ENCODE measurements around the gene SULT1E1.
A peak's percentile ranks its signal among the peaks of the same experiment; 100 is the strongest.

The SULT1E1 gene

GRCh38 chr4:69849297-69849696 is 10.6 kb downstream of the SULT1E1 start:
- Histone ChIP-seq H3K36me3 (ENCODE audit: control insufficient read depth in 1 of 2, insufficient read depth in 2 of 2, low read length in 2 of 2) (peaks cover 0 to 6% of the 10 kb centered on the region in 2 donors), H3K27ac (ENCODE audit: low read depth, low read length) (no peak overlapping the region), H3K9me3 (ENCODE audit: control insufficient read depth in 1 of 2, low read length in 2 of 2) (no peaks in the 10 kb centered on the region), H3K9ac (ENCODE audit: low read depth in 1 of 2, low read length in 2 of 2) (no peak overlapping the region), H3K27me3 (ENCODE audit: control insufficient read depth in 1 of 2, insufficient read depth in 2 of 2, low read length in 2 of 2) (no peaks in the 10 kb centered on the region), H3K4me3 (ENCODE audit: low read depth in 1 of 2, low read length in 2 of 2) (no peak overlapping the region), H3K4me1 (ENCODE audit: control insufficient read depth in 1 of 2, insufficient read depth in 2 of 2, low read length in 2 of 2) (no peaks in the 10 kb centered on the region)

- no peaks in the 10 kb centered on the region for H3K9me3 ChIP-seq (ENCODE audit: control insufficient read depth in 1 of 2, low read length in 2 of 2)
- no peak overlapping the region for H3K9ac ChIP-seq (ENCODE audit: low read depth in 1 of 2, low read length in 2 of 2)
- H3K4me3 ChIP-seq (ENCODE audit: low read depth in 1 of 2, low read length in 2 of 2) = no peak overlapping the region
- H3K27me3 ChIP-seq (ENCODE audit: control insufficient read depth in 1 of 2, insufficient read depth in 2 of 2, low read length in 2 of 2) = no peaks in the 10 kb centered on the region
- peaks cover 2 to 5% of the 10 kb centered on the region in 2 donors for H3K36me3 ChIP-seq (ENCODE audit: control insufficient read depth in 1 of 2, insufficient read depth in 2 of 2, low read length in 2 of 2)
- no peaks in the 10 kb centered on the region for H3K4me1 ChIP-seq (ENCODE audit: control insufficient read depth in 1 of 2, insufficient read depth in 2 of 2, low read length in 2 of 2)
- no peak overlapping the region for H3K27ac ChIP-seq (ENCODE audit: low read depth, low read length)
Observed at GRCh38 chr4:69848028-69848427, 11.9 kb downstream of the SULT1E1 start.

GRCh38 chr4:69843932-69844331 is 16.0 kb downstream of the SULT1E1 start:
- Histone ChIP-seq H3K27me3 (ENCODE audit: control insufficient read depth in 1 of 2, insufficient read depth in 2 of 2, low read length in 2 of 2) (no peaks in the 10 kb centered on the region), H3K36me3 (ENCODE audit: control insufficient read depth in 1 of 2, insufficient read depth in 2 of 2, low read length in 2 of 2) (peaks cover 2 to 5% of the 10 kb centered on the region in 2 donors), H3K9me3 (ENCODE audit: control insufficient read depth in 1 of 2, low read length in 2 of 2) (no peaks in the 10 kb centered on the region), H3K4me1 (ENCODE audit: control insufficient read depth in 1 of 2, insufficient read depth in 2 of 2, low read length in 2 of 2) (no peaks in the 10 kb centered on the region), H3K27ac (ENCODE audit: low read depth, low read length) (no peak overlapping the region), H3K4me3 (ENCODE audit: low read depth in 1 of 2, low read length in 2 of 2) (no peak overlapping the region), H3K9ac (ENCODE audit: low read depth in 1 of 2, low read length in 2 of 2) (no peak overlapping the region)

GRCh38 chr4:69843301-69843700 is 16.6 kb downstream of the SULT1E1 start:
- no peak overlapping the region for H3K9ac ChIP-seq (ENCODE audit: low read depth in 1 of 2, low read length in 2 of 2)
- peaks cover 2 to 5% of the 10 kb centered on the region in 2 donors for H3K36me3 ChIP-seq (ENCODE audit: control insufficient read depth in 1 of 2, insufficient read depth in 2 of 2, low read length in 2 of 2)
- no peak overlapping the region for H3K4me3 ChIP-seq (ENCODE audit: low read depth in 1 of 2, low read length in 2 of 2)
- H3K27me3 ChIP-seq (ENCODE audit: control insufficient read depth in 1 of 2, insufficient read depth in 2 of 2, low read length in 2 of 2) = no peaks in the 10 kb centered on the region
- H3K27ac ChIP-seq (ENCODE audit: low read depth, low read length) = no peak overlapping the region
- no peaks in the 10 kb centered on the region for H3K9me3 ChIP-seq (ENCODE audit: control insufficient read depth in 1 of 2, low read length in 2 of 2)
- H3K4me1 ChIP-seq (ENCODE audit: control insufficient read depth in 1 of 2, insufficient read depth in 2 of 2, low read length in 2 of 2) = no peaks in the 10 kb centered on the region

- H3K4me3 ChIP-seq (ENCODE audit: low read depth in 1 of 2, low read length in 2 of 2) = no peak overlapping the region
- H3K27me3 ChIP-seq (ENCODE audit: control insufficient read depth in 1 of 2, insufficient read depth in 2 of 2, low read length in 2 of 2) = no peaks in the 10 kb centered on the region
- H3K9me3 ChIP-seq (ENCODE audit: control insufficient read depth in 1 of 2, low read length in 2 of 2) = no peaks in the 10 kb centered on the region
- peaks cover 1 to 4% of the 10 kb centered on the region in 2 donors for H3K36me3 ChIP-seq (ENCODE audit: control insufficient read depth in 1 of 2, insufficient read depth in 2 of 2, low read length in 2 of 2)
- no peak overlapping the region for H3K9ac ChIP-seq (ENCODE audit: low read depth in 1 of 2, low read length in 2 of 2)
- H3K27ac ChIP-seq (ENCODE audit: low read depth, low read length) = no peak overlapping the region
- H3K4me1 ChIP-seq (ENCODE audit: control insufficient read depth in 1 of 2, insufficient read depth in 2 of 2, low read length in 2 of 2) = peaks cover 0 to 5% of the 10 kb centered on the region in 2 donors
Observed at GRCh38 chr4:69838977-69839376, 21.0 kb downstream of the SULT1E1 start.

- no peaks in the 10 kb centered on the region for H3K36me3 ChIP-seq (ENCODE audit: control insufficient read depth in 1 of 2, insufficient read depth in 2 of 2, low read length in 2 of 2)
- no peaks in the 10 kb centered on the region for H3K27me3 ChIP-seq (ENCODE audit: control insufficient read depth in 1 of 2, insufficient read depth in 2 of 2, low read length in 2 of 2)
- no peak overlapping the region for H3K4me3 ChIP-seq (ENCODE audit: low read depth in 1 of 2, low read length in 2 of 2)
- H3K9ac ChIP-seq (ENCODE audit: low read depth in 1 of 2, low read length in 2 of 2) = no peak overlapping the region
- H3K4me1 ChIP-seq (ENCODE audit: control insufficient read depth in 1 of 2, insufficient read depth in 2 of 2, low read length in 2 of 2) = peaks cover 20 to 25% of the 10 kb centered on the region in 2 donors
- no peak overlapping the region for H3K27ac ChIP-seq (ENCODE audit: low read depth, low read length)
- no peaks in the 10 kb centered on the region for H3K9me3 ChIP-seq (ENCODE audit: control insufficient read depth in 1 of 2, low read length in 2 of 2)
Observed at GRCh38 chr4:69836287-69836686, 23.7 kb downstream of the SULT1E1 start.

GRCh38 chr4:69835766-69836165 is 24.2 kb downstream of the SULT1E1 start:
- peaks cover 24 to 30% of the 10 kb centered on the region in 2 donors for H3K4me1 ChIP-seq (ENCODE audit: control insufficient read depth in 1 of 2, insufficient read depth in 2 of 2, low read length in 2 of 2)
- no peak overlapping the region for H3K27ac ChIP-seq (ENCODE audit: low read depth, low read length)
- no peaks in the 10 kb centered on the region for H3K27me3 ChIP-seq (ENCODE audit: control insufficient read depth in 1 of 2, insufficient read depth in 2 of 2, low read length in 2 of 2)
- H3K4me3 ChIP-seq (ENCODE audit: low read depth in 1 of 2, low read length in 2 of 2) = no peak overlapping the region
- no peak overlapping the region for H3K9ac ChIP-seq (ENCODE audit: low read depth in 1 of 2, low read length in 2 of 2)
- no peaks in the 10 kb centered on the region for H3K9me3 ChIP-seq (ENCODE audit: control insufficient read depth in 1 of 2, low read length in 2 of 2)
- no peaks in the 10 kb centered on the region for H3K36me3 ChIP-seq (ENCODE audit: control insufficient read depth in 1 of 2, insufficient read depth in 2 of 2, low read length in 2 of 2)

GRCh38 chr4:69833251-69833650 is 26.7 kb downstream of the SULT1E1 start:
- no peaks in the 10 kb centered on the region for H3K9me3 ChIP-seq (ENCODE audit: control insufficient read depth in 1 of 2, low read length in 2 of 2)
- H3K27ac ChIP-seq (ENCODE audit: low read depth, low read length) = no peak overlapping the region
- peak overlapping the region in 1 of 2 donors; percentile 17 for H3K4me3 ChIP-seq (ENCODE audit: low read depth in 1 of 2, low read length in 2 of 2)
- H3K36me3 ChIP-seq (ENCODE audit: control insufficient read depth in 1 of 2, insufficient read depth in 2 of 2, low read length in 2 of 2) = no peaks in the 10 kb centered on the region
- no peaks in the 10 kb centered on the region for H3K27me3 ChIP-seq (ENCODE audit: control insufficient read depth in 1 of 2, insufficient read depth in 2 of 2, low read length in 2 of 2)
- no peak overlapping the region for H3K9ac ChIP-seq (ENCODE audit: low read depth in 1 of 2, low read length in 2 of 2)
- peaks cover 31 to 39% of the 10 kb centered on the region in 2 donors for H3K4me1 ChIP-seq (ENCODE audit: control insufficient read depth in 1 of 2, insufficient read depth in 2 of 2, low read length in 2 of 2)

- H3K4me3 ChIP-seq (ENCODE audit: low read depth in 1 of 2, low read length in 2 of 2) = peak overlapping the region; percentile 61 to 64
Observed at GRCh38 chr4:69832326-69833030, 27.5 kb downstream of the SULT1E1 start.

GRCh38 chr4:69831646-69832325 is 28.2 kb downstream of the SULT1E1 start:
- peak overlapping the region; percentile 27 to 60 for H3K9ac ChIP-seq (ENCODE audit: low read depth in 1 of 2, low read length in 2 of 2)
- no peaks in the 10 kb centered on the region for H3K27me3 ChIP-seq (ENCODE audit: control insufficient read depth in 1 of 2, insufficient read depth in 2 of 2, low read length in 2 of 2)
- no peaks in the 10 kb centered on the region for H3K36me3 ChIP-seq (ENCODE audit: control insufficient read depth in 1 of 2, insufficient read depth in 2 of 2, low read length in 2 of 2)
- peaks cover 31 to 39% of the 10 kb centered on the region in 2 donors for H3K4me1 ChIP-seq (ENCODE audit: control insufficient read depth in 1 of 2, insufficient read depth in 2 of 2, low read length in 2 of 2)
- no peaks in the 10 kb centered on the region for H3K9me3 ChIP-seq (ENCODE audit: control insufficient read depth in 1 of 2, low read length in 2 of 2)
- peak overlapping the region; percentile 51 for H3K27ac ChIP-seq (ENCODE audit: low read depth, low read length)
- H3K4me3 ChIP-seq (ENCODE audit: low read depth in 1 of 2, low read length in 2 of 2) = peak overlapping the region; percentile 61 to 64

More at GRCh38 chr4:69832326-69833030, 27.5 kb downstream of the SULT1E1 start:
- no peaks in the 10 kb centered on the region for H3K36me3 ChIP-seq (ENCODE audit: control insufficient read depth in 1 of 2, insufficient read depth in 2 of 2, low read length in 2 of 2)
- no peaks in the 10 kb centered on the region for H3K27me3 ChIP-seq (ENCODE audit: control insufficient read depth in 1 of 2, insufficient read depth in 2 of 2, low read length in 2 of 2)
- H3K27ac ChIP-seq (ENCODE audit: low read depth, low read length) = peak overlapping the region; percentile 51
- peak overlapping the region; percentile 27 to 60 for H3K9ac ChIP-seq (ENCODE audit: low read depth in 1 of 2, low read length in 2 of 2)
- peaks cover 31 to 39% of the 10 kb centered on the region in 2 donors for H3K4me1 ChIP-seq (ENCODE audit: control insufficient read depth in 1 of 2, insufficient read depth in 2 of 2, low read length in 2 of 2)
- H3K9me3 ChIP-seq (ENCODE audit: control insufficient read depth in 1 of 2, low read length in 2 of 2) = no peaks in the 10 kb centered on the region

Measured in duodenal mucosa (tissue), 2 donors.